Measurements from ENCODE around the gene C1orf35.

Gene C1orf35

GRCh38 chr1:228091084-228091483 is 12.0 kb downstream of the C1orf35 start:
- TF ChIP-seq EGR1 (IDR thresholded peaks at IDR 0.05) (no peak), REST (IDR thresholded peaks at IDR 0.05; ENCODE audit: low read depth) (no peak), RAD21 (IDR thresholded peaks at IDR 0.05; ENCODE audit: low read depth) (no peak)

GRCh38 chr1:228090613-228091081 is 12.5 kb downstream of the C1orf35 start:
- TF ChIP-seq RAD21 (IDR thresholded peaks at IDR 0.05; ENCODE audit: low read depth) (no peak), NFIC (IDR thresholded peaks at IDR 0.05) (no peak), TEAD4 (IDR thresholded peaks at IDR 0.05) (no peak), YY1 (IDR thresholded peaks at IDR 0.05; ENCODE audit: low read depth) (no peak), FOXM1 (IDR thresholded peaks at IDR 0.05; ENCODE audit: borderline replicate concordance, low read depth) (no peak), MAX (IDR thresholded peaks at IDR 0.05) (no peak), REST (IDR thresholded peaks at IDR 0.05; ENCODE audit: low read depth) (no peak), CEBPB (IDR thresholded peaks at IDR 0.05) (no peak), TAF1 (IDR thresholded peaks at IDR 0.05; ENCODE audit: low read depth) (no peak), EGR1 (IDR thresholded peaks at IDR 0.05) (no peak), USF1 (IDR thresholded peaks at IDR 0.05) (no peak), CREB1 (IDR thresholded peaks at IDR 0.05; ENCODE audit: low read depth) (no peak), ZBTB7A (IDR thresholded peaks at IDR 0.05; ENCODE audit: low read depth) (no peak), TCF12 (IDR thresholded peaks at IDR 0.05; ENCODE audit: low read depth) (no peak), EP300 (IDR thresholded peaks at IDR 0.05; ENCODE audit: borderline replicate concordance) (no peak)

- TF ChIP-seq MAX (IDR thresholded peaks at IDR 0.05) (no peak), YY1 (IDR thresholded peaks at IDR 0.05; ENCODE audit: low read depth) (no peak), RAD21 (IDR thresholded peaks at IDR 0.05; ENCODE audit: low read depth) (no peak), EGR1 (IDR thresholded peaks at IDR 0.05) (no peak), NFIC (IDR thresholded peaks at IDR 0.05) (no peak), CEBPB (IDR thresholded peaks at IDR 0.05) (no peak), TCF12 (IDR thresholded peaks at IDR 0.05; ENCODE audit: low read depth) (no peak), USF1 (IDR thresholded peaks at IDR 0.05) (no peak), EP300 (IDR thresholded peaks at IDR 0.05; ENCODE audit: borderline replicate concordance) (no peak)
Measured at GRCh38 chr1:228089519-228090380, 13.4 kb downstream of the C1orf35 start.

- TF ChIP-seq FOXM1 (IDR thresholded peaks at IDR 0.05; ENCODE audit: borderline replicate concordance, low read depth) (no peak), USF1 (IDR thresholded peaks at IDR 0.05) (no peak), TCF12 (IDR thresholded peaks at IDR 0.05; ENCODE audit: low read depth) (no peak), TEAD4 (IDR thresholded peaks at IDR 0.05) (no peak), CREB1 (IDR thresholded peaks at IDR 0.05; ENCODE audit: low read depth) (no peak)
Measured at GRCh38 chr1:228088586-228089498, 14.3 kb downstream of the C1orf35 start.

GRCh38 chr1:228087771-228088251 is 15.3 kb downstream of the C1orf35 start:
- TF ChIP-seq REST (IDR thresholded peaks at IDR 0.05; ENCODE audit: low read depth) (no peak), TCF12 (IDR thresholded peaks at IDR 0.05; ENCODE audit: low read depth) (no peak), USF1 (IDR thresholded peaks at IDR 0.05) (no peak), EP300 (IDR thresholded peaks at IDR 0.05; ENCODE audit: borderline replicate concordance) (no peak), YY1 (IDR thresholded peaks at IDR 0.05; ENCODE audit: low read depth) (no peak), EGR1 (IDR thresholded peaks at IDR 0.05) (no peak), CEBPB (IDR thresholded peaks at IDR 0.05) (no peak)

Measured in Ishikawa (cell line).